Stimulated activated CD8-positive, alpha-beta memory T cell treated with anti-CD3 and anti-CD28 coated beads, Interleukin-7, amount 100 ng/mL, for 1 hour (primary cell): ENCODE results near the gene TAS2R60.

ENCODE experiments used
- DNase-seq, 2 donors: peaks; one replicate each; pipeline ENCODE4 v3.0.0-alpha.2; 2020; ENCODE audit warnings: low read depth in 2 of 2

The TAS2R60 gene

GRCh38 chr7:143437578-143437977 is 5.7 kb upstream of the TAS2R60 start:
- no peak for DNase-seq

- DNase-seq = no peak
Observed at GRCh38 chr7:143439866-143440265, 3.4 kb upstream of the TAS2R60 start.

- no peak for DNase-seq
Observed at GRCh38 chr7:143444063-143444782, 970 bp downstream of the TAS2R60 start.

- DNase-seq = no peak
Observed at GRCh38 chr7:143444785-143445184, 1.5 kb downstream of the TAS2R60 start.

GRCh38 chr7:143447466-143447865 is 4.2 kb downstream of the TAS2R60 start:
- DNase-seq = no peak

- DNase-seq = no peak
Observed at GRCh38 chr7:143448429-143448828, 5.2 kb downstream of the TAS2R60 start.

GRCh38 chr7:143449793-143450192 is 6.5 kb downstream of the TAS2R60 start:
- DNase-seq = no peak

- DNase-seq = no peak
Observed at GRCh38 chr7:143451122-143451521, 7.9 kb downstream of the TAS2R60 start.

- DNase-seq = no peak
Observed at GRCh38 chr7:143451746-143452145, 8.5 kb downstream of the TAS2R60 start.

- DNase-seq = no peak
Observed at GRCh38 chr7:143452495-143452894, 9.2 kb downstream of the TAS2R60 start.

- no peak for DNase-seq
Observed at GRCh38 chr7:143454091-143454680, 10.9 kb downstream of the TAS2R60 start.

GRCh38 chr7:143455491-143455890 is 12.2 kb downstream of the TAS2R60 start:
- no peak for DNase-seq

GRCh38 chr7:143455942-143456341 is 12.7 kb downstream of the TAS2R60 start:
- DNase-seq = no peak

- DNase-seq = no peak
Observed at GRCh38 chr7:143456992-143457793, 13.9 kb downstream of the TAS2R60 start.

GRCh38 chr7:143458263-143458662 is 15.0 kb downstream of the TAS2R60 start:
- no peak for DNase-seq

- no peak for DNase-seq
Observed at GRCh38 chr7:143458681-143459080, 15.4 kb downstream of the TAS2R60 start.

- no peak for DNase-seq
Observed at GRCh38 chr7:143459359-143459758, 16.1 kb downstream of the TAS2R60 start.

- no peak for DNase-seq
Observed at GRCh38 chr7:143460271-143460979, 17.2 kb downstream of the TAS2R60 start.

GRCh38 chr7:143462045-143462444 is 18.8 kb downstream of the TAS2R60 start:
- DNase-seq = no peak

GRCh38 chr7:143463556-143463955 is 20.3 kb downstream of the TAS2R60 start:
- no peak for DNase-seq

GRCh38 chr7:143463957-143464356 is 20.7 kb downstream of the TAS2R60 start:
- DNase-seq = no peak

- no peak for DNase-seq
Observed at GRCh38 chr7:143467724-143468123, 24.5 kb downstream of the TAS2R60 start.
